T-helper 17 cell (primary cell): ENCODE measurements around the gene FXYD5. TPM values are rescaled to one million over a fixed set of nuclear protein-coding genes. Genes with fewer than 3 reads are reported as not detected.
"Not testable (repeated sequence)": the region's sequence is repeated elsewhere in the genome, so short reads cannot be mapped to it uniquely, and the experiment has no call there.

ENCODE experiments used
- ATAC-seq: fragments of 150-1000 bp; cut with Tn5 transposase; 2 replicates; pipeline ENCODE4 v1.10.0; 2021; ENCODE audit warnings: mild to moderate bottlenecking, moderate library complexity
- DNase-seq, 3 donors: peaks; one replicate each; pipeline versions ENCODE4 v3.0.0 to v3.0.0-alpha.2; 2020 to 2021
- H3K9me3 ChIP-seq: one replicate; pipeline ENCODE4 v1.7.0; 2013; ENCODE audit warnings: low read length, mild to moderate bottlenecking; ENCODE audit not compliant: control insufficient read depth, poor library complexity, severe bottlenecking
- H3K27ac Mint-ChIP-seq: one replicate; pipeline ENCODE4 v1.8.0; 2022; ENCODE audit warnings: mild to moderate bottlenecking, moderate library complexity, mixed read lengths
- H3K27me3 Mint-ChIP-seq: one replicate; pipeline ENCODE4 v1.8.0; 2022; ENCODE audit warnings: mixed read lengths
- H3K36me3 Mint-ChIP-seq: one replicate; pipeline ENCODE4 v1.8.0; 2022; ENCODE audit warnings: low read depth, mixed read lengths
- H3K4me1 Mint-ChIP-seq: one replicate; pipeline ENCODE4 v1.8.0; 2022; ENCODE audit warnings: mild to moderate bottlenecking, mixed read lengths
- H3K4me3 Mint-ChIP-seq: one replicate; pipeline ENCODE4 v1.8.0; 2022; ENCODE audit warnings: mild to moderate bottlenecking, moderate library complexity, mixed read lengths
- total RNA-seq, 4 donors: library from RNA in 2 of 4; stranded (reverse) in 2 of 4; gene quantifications; one replicate each; pipeline ENCODE4 v1.2.3 and lab custom pipeline; 2022 to 2026

Gene FXYD5
- total RNA-seq, 2 donors from 2014 or later, result 533 to 557 TPM

- H3K27ac Mint-ChIP-seq, result peak overlapping the region; percentile 82
- peaks cover 32% of the 10 kb centered on the region for H3K4me1 Mint-ChIP-seq
- peaks cover 4% of the 10 kb centered on the region for H3K36me3 Mint-ChIP-seq
- H3K4me3 Mint-ChIP-seq, result peak overlapping the region; percentile 21
- H3K27me3 Mint-ChIP-seq, result no peaks in the 10 kb centered on the region
- ATAC-seq (no peak), DNase-seq (no peak)
- H3K9me3 ChIP-seq, result no peaks in the 10 kb centered on the region
Observed at GRCh38 chr19:35171730-35172129, 17.2 kb downstream of the FXYD5 start.

GRCh38 chr19:35174226-35174625, 19.7 kb downstream of the FXYD5 start:
- H3K27ac Mint-ChIP-seq, result peak overlapping the region; percentile 3
- no peak for ATAC-seq
- H3K9me3 ChIP-seq, result peaks cover 2% of the 10 kb centered on the region
- H3K36me3 Mint-ChIP-seq, result peaks cover 2% of the 10 kb centered on the region
- DNase-seq, result no peak
- H3K4me1 Mint-ChIP-seq, result peaks cover 20% of the 10 kb centered on the region
- H3K4me3 Mint-ChIP-seq, result peak overlapping the region; percentile 8
- no peaks in the 10 kb centered on the region for H3K27me3 Mint-ChIP-seq

- peaks cover 2% of the 10 kb centered on the region for H3K9me3 ChIP-seq
- H3K4me1 Mint-ChIP-seq, result peaks cover 18% of the 10 kb centered on the region
- no peak overlapping the region for H3K27ac Mint-ChIP-seq
- DNase-seq (no peak), ATAC-seq (no peak)
- peaks cover 1% of the 10 kb centered on the region for H3K36me3 Mint-ChIP-seq
- no peaks in the 10 kb centered on the region for H3K27me3 Mint-ChIP-seq
- no peak overlapping the region for H3K4me3 Mint-ChIP-seq
Observed at GRCh38 chr19:35176181-35176570, 21.6 kb downstream of the FXYD5 start.

- H3K9me3 ChIP-seq, result peaks cover 2% of the 10 kb centered on the region
- peak overlapping the region; percentile 2 for H3K27ac Mint-ChIP-seq
- ATAC-seq, result peak; percentile 40
- peaks cover 12% of the 10 kb centered on the region for H3K4me1 Mint-ChIP-seq
- DNase-seq, result no peak
- no peak overlapping the region for H3K4me3 Mint-ChIP-seq
- H3K27me3 Mint-ChIP-seq, result no peaks in the 10 kb centered on the region
- peaks cover 2% of the 10 kb centered on the region for H3K36me3 Mint-ChIP-seq
Observed at GRCh38 chr19:35177377-35178274, 23.1 kb downstream of the FXYD5 start.

GRCh38 chr19:35178701-35179100, 24.2 kb downstream of the FXYD5 start:
- H3K27ac Mint-ChIP-seq, result no peak overlapping the region
- H3K4me3 Mint-ChIP-seq, result no peak overlapping the region
- H3K4me1 Mint-ChIP-seq, result peaks cover 13% of the 10 kb centered on the region

GRCh38 chr19:35179830-35180229, 25.3 kb downstream of the FXYD5 start:
- Mint-ChIP-seq H3K27ac (peak overlapping the region; percentile 43), H3K36me3 (peaks cover 2% of the 10 kb centered on the region), H3K27me3 (no peaks in the 10 kb centered on the region), H3K4me3 (peak overlapping the region; percentile 53), H3K4me1 (peaks cover 10% of the 10 kb centered on the region)
- ATAC-seq (no peak), DNase-seq (no peak)
- H3K9me3 ChIP-seq, result peaks cover 2% of the 10 kb centered on the region

More at GRCh38 chr19:35178701-35179100, 24.2 kb downstream of the FXYD5 start:
- DNase-seq, result no peak
- no peaks in the 10 kb centered on the region for H3K27me3 Mint-ChIP-seq
- H3K9me3 ChIP-seq, result peaks cover 2% of the 10 kb centered on the region
- H3K36me3 Mint-ChIP-seq, result peaks cover 2% of the 10 kb centered on the region
- ATAC-seq, result no peak

- H3K4me1 Mint-ChIP-seq, result peaks cover 14% of the 10 kb centered on the region
- H3K4me3 Mint-ChIP-seq, result no peak overlapping the region
- peaks cover 2% of the 10 kb centered on the region for H3K36me3 Mint-ChIP-seq
- DNase-seq, result no peak
- ATAC-seq, result no peak
- no peak overlapping the region for H3K27ac Mint-ChIP-seq
- H3K9me3 ChIP-seq, result peaks cover 2% of the 10 kb centered on the region
- no peaks in the 10 kb centered on the region for H3K27me3 Mint-ChIP-seq
Observed at GRCh38 chr19:35181387-35181786, 26.9 kb downstream of the FXYD5 start.

GRCh38 chr19:35184267-35184666, 29.7 kb downstream of the FXYD5 start:
- H3K9me3 ChIP-seq, result no peaks in the 10 kb centered on the region
- peaks cover 2% of the 10 kb centered on the region for H3K36me3 Mint-ChIP-seq
- H3K27ac Mint-ChIP-seq, result no peak overlapping the region
- no peak for ATAC-seq
- H3K4me1 Mint-ChIP-seq, result peaks cover 13% of the 10 kb centered on the region
- DNase-seq, result no peak
- no peaks in the 10 kb centered on the region for H3K27me3 Mint-ChIP-seq
- no peak overlapping the region for H3K4me3 Mint-ChIP-seq

- Mint-ChIP-seq H3K27ac (no peak overlapping the region), H3K4me3 (no peak overlapping the region), H3K36me3 (peaks cover 2% of the 10 kb centered on the region), H3K4me1 (peaks cover 10% of the 10 kb centered on the region), H3K27me3 (no peaks in the 10 kb centered on the region)
- ATAC-seq (no peak), DNase-seq (no peak)
- H3K9me3 ChIP-seq, result no peaks in the 10 kb centered on the region
Observed at GRCh38 chr19:35184884-35185283, 30.3 kb downstream of the FXYD5 start.

GRCh38 chr19:35194012-35194984, 39.8 kb downstream of the FXYD5 start:
- ATAC-seq (no peak), DNase-seq (no peak)
- Mint-ChIP-seq H3K4me1 (peaks cover 20% of the 10 kb centered on the region), H3K27me3 (no peaks in the 10 kb centered on the region), H3K4me3 (no peak overlapping the region), H3K27ac (peak overlapping the region; percentile 41), H3K36me3 (peaks cover 3% of the 10 kb centered on the region)
- H3K9me3 ChIP-seq, result no peaks in the 10 kb centered on the region

- H3K27ac Mint-ChIP-seq, result no peak overlapping the region
- DNase-seq (no peak), ATAC-seq (no peak)
- peaks cover 3% of the 10 kb centered on the region for H3K36me3 Mint-ChIP-seq
- H3K4me3 Mint-ChIP-seq, result no peak overlapping the region
- H3K4me1 Mint-ChIP-seq, result peaks cover 24% of the 10 kb centered on the region
- no peaks in the 10 kb centered on the region for H3K27me3 Mint-ChIP-seq
- no peaks in the 10 kb centered on the region for H3K9me3 ChIP-seq
Observed at GRCh38 chr19:35195830-35196229, 41.3 kb downstream of the FXYD5 start.

GRCh38 chr19:35196861-35197260, 42.3 kb downstream of the FXYD5 start:
- not testable (repeated sequence) for H3K36me3 Mint-ChIP-seq, H3K9me3 ChIP-seq, H3K4me3 Mint-ChIP-seq, DNase-seq, ATAC-seq, H3K27me3 Mint-ChIP-seq
- Mint-ChIP-seq H3K4me1 (peaks cover 29% of the 10 kb centered on the region), H3K27ac (peak overlapping the region; percentile 39)

- Mint-ChIP-seq H3K4me3 (no peak overlapping the region), H3K4me1 (peaks cover 38% of the 10 kb centered on the region), H3K27ac (no peak overlapping the region), H3K27me3 (no peaks in the 10 kb centered on the region), H3K36me3 (peaks cover 3% of the 10 kb centered on the region)
- H3K9me3 ChIP-seq, result no peaks in the 10 kb centered on the region
- no peak for ATAC-seq
- DNase-seq, result no peak
Observed at GRCh38 chr19:35199481-35199880, 44.9 kb downstream of the FXYD5 start.
